NCI-H2081 treated with DMSO at 0.1 percent for 48 hours (cell line): Measurements from ENCODE around the gene ATP6V0D1.
"Not testable (repeated sequence)": the region's sequence is repeated elsewhere in the genome, so short reads cannot be mapped to it uniquely, and the experiment has no call there.

ENCODE experiments used
- DNase-seq: peaks from one replicate; lab custom pipeline; 2025; lab: John Stamatoyannopoulos, UW

The ATP6V0D1 gene

DNA sequence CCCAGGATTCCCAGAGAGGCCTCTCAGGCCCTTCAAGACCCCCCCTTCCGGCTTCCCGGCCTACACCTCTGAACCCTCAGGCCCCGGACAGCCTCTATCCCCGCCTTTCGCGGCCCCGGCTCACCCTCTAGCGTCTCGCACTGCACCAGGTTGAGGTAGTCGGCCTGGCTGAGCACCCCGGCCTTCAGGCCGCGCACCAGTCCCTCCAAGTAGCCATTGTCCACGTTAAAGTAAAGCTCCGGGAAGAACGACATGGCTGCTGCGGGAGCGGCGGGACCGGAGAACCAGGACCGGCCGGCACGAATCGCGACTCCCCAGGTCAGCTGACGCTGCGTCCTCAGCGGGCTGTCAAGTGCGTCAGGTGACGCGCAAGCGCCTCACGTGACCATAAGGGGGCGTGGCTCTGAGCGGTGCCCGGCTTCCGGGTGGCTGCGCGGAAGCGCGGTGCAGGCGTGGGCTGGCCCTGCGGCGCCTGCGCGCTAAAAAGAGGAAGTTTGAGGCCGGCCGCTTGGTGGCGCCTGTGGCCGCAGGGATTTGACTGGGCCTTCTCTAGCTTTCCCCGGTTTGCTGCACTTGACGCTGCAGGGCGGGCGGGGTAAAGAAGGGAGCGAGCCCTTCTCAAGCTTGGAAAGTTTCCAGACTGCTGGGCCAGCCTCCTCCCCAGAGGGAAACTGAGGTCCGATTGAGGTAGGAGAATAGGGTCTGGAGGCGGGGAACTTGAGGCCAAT, at the start of gene ATP6V0D1:
TSS of gene ATP6V0D1 (minus strand) at position 325 of the 728 bp plus-strand sequence. CDS start at position 254, 71 bp downstream.
- DNase-seq, result peak; percentile 77

DNA sequence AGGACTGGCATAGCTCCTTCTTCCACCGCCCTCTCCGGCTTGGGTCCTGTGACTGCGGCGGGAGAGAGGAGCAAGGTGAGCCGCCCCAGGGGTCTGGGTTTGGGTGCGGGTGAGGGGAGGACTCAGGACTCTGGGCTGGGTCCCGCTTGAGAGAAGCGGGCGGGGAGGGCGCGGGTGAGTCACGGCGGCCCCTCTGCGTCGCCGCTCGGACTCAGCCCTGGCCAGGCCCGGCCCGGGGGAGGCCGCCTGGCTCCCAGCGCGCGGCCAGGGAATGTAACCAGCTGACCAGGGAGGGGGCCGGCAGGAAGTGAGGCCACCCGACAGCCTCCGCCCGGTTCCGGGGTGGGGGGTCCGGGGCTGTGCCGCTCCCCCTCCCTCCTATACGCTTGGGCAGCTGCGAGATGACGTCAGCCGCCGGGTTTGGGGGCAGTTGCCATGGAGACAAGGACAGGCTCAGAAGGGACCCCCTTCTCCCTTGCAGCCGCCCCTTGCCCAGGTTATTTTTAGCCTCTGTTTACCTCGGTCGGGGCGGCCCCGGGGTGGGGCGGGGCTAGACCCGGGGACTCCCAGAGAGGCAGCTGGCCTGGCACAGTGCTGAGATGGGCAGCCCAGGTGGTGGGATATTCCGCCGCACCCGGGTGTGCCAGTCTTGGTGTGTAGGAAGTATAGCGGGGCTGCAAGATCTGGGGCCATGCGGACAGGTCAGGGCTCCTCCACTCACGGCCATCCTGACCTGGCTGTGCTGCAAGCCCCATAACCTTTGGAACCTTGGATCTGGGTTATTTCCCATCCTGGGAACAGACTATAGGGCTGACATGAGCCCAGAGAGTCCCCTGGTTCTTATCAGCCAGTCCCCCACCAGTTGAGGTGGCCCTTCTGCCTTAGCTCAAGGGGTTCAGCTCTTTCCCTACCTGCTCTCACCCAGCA, 49.3 kb upstream of the ATP6V0D1 start:
- no peak for DNase-seq

DNA sequence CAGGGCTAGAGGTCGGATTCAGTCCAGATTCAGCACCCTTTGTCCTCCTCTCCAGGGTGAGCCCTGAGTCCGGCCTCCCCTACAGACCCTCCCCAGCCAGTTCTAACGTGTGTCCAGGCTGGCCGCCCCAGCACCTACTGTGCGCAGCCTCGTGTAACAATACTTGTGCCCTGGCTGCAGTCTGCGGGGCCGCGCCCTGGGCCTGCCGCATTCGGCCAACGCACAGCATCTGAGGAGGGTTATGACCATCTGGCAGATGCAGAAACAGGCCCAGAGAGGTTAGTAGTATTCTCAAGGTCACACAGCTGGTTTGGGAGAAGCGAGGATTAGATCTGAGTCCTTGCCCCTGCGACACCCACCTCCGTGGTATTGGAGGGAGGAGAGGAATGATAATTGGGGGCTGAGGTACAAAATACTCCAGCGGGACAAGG, 48.6 kb upstream of the ATP6V0D1 start:
- no peak for DNase-seq

DNA sequence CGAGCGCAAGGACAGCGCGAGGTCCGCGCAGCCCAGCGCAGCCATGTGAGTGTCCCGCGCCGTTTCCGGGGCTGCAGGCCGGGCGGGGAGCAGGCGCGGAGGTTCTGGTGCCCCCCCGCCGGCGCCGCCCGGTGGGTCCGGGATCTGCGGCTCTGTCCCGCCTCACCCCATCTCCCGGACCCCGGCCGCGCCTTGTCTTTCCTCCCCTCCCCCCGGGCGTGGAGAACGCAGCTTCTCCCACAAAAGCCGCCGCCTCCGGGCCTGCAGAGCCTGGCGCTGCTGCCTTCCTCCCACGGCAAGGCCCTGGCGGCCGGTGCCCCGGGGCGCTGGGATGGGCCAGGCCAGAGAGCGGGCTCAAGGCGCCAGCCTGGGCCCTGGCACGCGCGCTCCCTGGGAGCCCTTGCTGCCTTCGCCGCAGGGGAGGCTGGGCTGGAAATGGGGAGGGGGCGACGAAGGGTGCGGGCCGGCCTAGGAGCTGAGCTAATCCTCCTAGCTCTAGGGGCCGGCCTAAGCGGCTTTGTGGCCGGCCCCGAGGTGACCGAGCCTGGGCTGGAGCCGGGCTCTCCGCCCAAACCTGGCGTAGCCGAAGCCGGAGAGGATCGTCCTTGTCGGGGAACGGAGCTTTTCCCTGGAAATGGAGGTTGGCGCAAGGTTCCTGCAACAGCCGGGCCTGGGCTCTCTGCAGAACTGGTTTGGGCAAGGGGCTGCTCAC, 48.1 kb upstream of the ATP6V0D1 start:
- no peak for DNase-seq

DNA sequence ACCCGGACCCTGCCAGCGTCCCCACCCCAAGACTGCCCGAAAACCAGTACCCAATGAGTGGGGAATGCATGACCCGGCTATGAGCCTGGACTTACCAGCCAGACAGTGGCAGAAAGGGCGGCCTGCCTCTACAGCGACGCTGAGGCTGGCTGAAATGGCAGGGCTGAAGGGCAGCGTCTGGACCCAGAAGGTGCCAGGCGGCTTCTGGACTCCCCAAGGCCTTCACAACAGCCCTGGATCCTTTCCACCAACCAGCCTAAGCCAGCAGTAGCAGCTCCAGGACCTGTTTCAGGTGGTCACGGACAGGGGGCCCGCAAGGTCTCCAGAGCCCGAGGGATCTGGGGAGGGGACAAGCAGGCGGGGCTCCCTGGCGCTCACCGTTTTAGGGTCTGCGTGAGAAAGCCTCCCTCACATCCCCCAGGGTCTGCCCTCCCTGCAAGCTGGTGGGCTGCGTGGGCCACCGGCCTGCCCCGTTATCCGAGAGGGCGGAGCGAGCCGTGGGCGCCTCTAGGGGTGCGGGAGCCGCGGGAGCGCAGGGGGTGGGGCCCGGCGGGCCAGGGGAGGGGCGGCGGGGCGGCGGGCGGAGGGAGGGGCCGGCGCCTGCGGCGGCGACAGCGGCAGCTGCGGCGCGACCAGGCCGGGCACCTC, 47.4 kb upstream of the ATP6V0D1 start, which contains the start of gene RIPOR1:
TSS of gene RIPOR1 (plus strand) at position 608 of the 648 bp plus-strand sequence. CDS start 9,618 bp downstream, outside the sequence.
- DNase-seq, result no peak

DNA sequence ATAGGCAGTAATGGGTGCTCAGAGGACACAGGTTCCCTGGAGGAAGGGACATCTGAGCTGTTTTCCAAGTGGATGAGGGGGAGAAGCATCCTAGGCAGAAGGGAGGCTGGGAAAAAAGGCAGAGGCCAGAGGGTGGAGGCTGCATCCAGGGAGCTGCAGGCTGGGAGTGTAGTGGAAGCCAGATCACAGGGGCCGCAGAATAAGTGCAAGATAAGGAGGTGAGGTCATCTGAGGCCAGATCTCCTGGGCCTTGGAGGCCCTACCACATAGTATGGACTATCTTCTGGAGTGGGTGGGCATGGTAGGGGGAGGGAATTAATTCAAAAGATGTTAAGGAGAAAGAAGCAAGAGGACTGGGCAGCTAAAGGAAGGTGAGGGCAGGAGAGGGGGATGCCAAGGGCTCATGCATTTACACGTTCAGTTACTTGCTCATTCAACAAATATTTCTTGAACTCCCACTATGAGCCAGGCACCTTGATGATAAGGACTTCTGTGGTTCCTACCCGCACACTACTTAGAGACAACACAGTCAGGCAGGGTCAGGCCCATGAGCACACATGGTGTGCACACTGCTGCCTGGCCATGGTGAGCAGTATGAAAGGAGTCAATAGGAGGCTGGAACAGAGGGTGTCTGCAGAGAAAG, 45.3 kb upstream of the ATP6V0D1 start:
- DNase-seq, result no peak

DNA sequence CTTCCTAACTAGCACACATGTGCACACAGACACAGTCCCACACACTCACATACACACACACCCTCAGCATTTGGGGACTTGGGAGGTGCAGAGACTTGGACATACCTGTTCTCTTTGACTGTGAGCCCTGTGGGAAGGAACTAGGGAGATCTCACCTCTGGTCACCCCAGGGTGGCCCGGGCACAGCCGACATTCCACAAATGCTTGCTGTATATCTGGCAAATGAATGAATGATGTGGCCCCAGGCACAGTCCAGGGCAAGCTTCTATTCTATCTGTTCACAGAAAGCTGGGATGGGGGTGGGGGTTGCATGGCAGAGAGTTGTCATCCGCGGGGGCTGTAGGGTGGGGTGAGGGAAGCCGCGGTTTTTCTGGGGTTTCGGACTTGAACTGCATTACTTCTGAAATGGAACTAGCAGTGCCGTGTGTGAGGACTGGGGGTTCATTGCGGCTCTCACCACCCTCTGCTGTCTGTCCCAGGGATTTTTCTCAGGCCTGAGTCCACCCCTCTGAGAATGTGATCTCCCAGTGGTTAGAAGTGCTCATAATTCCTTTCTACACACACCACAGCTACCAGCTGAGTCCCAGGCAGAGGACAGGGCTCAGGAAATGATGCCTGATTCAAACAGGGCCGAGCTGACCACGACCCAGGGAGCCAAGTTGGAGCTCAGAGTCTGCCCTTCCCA, 44.4 kb upstream of the ATP6V0D1 start:
- DNase-seq, result no peak

DNA sequence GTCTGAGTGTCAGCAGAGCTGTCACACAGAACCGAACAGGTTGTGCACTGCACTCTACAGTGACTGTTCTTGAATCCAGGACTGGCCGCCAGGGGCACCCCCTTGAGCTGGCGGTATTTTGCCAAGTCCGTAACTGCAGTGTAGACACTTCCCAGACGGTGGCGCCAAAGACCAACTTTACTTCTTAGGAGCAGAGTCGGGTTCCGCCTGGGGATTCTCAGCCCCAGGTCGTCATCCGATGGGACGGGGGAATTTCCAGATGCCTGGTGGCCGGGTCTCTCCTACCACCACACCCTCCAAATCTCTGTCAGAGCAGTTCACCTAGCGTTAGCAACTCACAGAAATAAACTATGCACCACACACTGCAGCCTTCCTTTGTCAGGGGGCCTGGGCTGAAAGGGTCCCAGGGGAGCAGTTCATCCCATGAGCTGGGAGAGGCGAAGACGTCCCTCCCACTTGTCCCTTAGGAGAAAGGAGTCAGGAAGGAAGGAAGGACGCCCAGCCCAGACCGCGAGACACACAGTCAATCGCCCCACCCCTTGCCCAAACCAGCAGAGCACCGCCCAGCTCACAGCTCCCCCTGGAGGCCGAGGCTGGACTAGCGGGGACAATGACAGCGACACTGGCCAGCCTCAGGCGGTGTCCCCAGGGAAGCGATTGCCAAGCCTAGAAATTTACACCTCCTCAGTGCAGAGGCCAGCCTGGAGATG, 40.3 kb upstream of the ATP6V0D1 start:
- peak; percentile 38 for DNase-seq

DNA sequence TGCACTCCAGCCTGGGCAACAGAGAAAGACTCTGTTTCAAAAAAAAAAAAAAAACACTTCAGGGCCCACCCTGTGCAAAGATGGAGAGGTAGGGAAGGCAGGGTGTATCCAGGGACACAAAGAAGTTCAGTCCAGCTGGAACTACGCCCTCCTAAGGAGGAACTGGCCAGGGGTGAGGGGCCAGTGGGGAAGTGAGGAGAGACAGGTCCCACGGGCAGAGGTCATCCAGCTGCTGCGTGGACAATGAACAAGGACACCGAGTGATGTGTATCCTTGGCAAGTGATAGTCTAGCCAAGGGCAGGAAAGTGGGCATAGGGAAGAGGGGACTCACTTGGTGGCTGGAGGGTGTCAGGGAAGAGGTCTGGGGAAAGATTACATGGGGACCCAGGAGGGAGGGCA, 38.3 kb upstream of the ATP6V0D1 start:
- DNase-seq, result no peak

DNA sequence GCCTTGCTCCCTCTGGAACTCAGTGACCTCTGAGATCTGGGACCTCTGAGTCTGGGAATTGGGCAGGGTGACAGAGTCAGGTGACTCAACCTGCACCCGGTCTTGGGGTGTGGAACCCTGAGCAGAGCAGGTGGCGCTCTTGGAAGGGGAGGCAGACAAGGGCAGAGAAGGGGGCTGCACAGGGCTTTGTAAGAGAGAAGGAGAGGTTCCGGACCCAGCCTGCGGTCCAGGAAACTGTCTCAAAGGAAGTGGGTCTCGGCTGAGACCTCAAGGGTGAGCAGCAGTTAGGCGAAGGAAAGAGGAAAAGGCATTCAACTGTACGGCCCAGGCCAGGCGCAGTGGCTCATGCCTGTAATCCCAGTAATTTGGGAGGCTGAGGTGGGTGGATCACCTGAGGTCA, 37.7 kb upstream of the ATP6V0D1 start:
- no peak for DNase-seq

DNA sequence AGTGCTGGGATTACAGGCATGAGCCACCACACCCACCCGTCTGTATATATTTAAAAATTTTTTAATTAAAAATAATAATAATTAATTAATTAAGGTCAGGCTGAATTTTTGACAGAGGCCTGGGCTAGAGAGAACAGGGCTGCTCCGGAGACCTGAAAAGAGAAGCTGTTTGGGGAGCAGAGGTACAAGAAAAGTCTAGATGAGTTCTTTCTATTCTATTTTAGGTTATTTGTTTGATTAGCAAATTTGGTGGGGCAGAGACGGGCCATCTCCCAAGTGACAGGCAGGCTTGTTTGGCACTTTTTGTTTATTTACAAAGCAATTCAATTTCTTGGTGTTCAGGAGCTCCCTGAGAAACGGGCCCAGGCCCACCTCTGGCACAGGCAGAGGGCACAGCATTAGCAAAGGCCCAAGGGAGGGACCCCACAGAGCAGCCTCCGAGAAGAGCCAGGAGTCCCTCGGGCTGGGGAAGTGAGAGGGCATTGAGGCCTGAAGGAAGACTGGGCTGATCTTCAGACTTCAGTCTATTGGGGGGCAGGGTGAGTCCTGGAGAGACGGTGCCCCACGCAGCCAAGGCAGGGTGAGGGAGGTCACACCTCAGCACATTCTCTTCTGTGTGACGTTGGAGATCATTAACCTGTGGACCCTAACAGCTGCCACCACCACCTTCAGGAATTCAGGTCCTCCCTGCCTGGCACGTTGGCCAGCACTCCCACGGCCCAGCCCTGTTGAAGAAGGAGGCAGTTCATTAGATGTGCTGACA, 36.9 kb upstream of the ATP6V0D1 start:
- no peak for DNase-seq

DNA sequence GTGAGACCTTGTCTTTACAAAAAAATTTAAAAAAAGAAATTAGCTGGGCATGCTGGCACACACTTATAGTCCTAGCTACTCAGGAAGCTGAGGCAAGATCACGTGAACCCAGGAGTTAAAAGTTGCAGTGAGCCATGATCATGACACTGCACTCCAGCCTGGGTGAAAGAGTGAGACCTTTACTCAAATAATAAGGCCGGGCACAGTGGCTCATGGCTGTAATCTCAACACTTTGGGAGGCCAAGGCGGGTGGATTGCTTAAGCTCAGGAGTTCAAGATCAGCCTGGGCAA, 36.1 kb upstream of the ATP6V0D1 start:
- no peak for DNase-seq

DNA sequence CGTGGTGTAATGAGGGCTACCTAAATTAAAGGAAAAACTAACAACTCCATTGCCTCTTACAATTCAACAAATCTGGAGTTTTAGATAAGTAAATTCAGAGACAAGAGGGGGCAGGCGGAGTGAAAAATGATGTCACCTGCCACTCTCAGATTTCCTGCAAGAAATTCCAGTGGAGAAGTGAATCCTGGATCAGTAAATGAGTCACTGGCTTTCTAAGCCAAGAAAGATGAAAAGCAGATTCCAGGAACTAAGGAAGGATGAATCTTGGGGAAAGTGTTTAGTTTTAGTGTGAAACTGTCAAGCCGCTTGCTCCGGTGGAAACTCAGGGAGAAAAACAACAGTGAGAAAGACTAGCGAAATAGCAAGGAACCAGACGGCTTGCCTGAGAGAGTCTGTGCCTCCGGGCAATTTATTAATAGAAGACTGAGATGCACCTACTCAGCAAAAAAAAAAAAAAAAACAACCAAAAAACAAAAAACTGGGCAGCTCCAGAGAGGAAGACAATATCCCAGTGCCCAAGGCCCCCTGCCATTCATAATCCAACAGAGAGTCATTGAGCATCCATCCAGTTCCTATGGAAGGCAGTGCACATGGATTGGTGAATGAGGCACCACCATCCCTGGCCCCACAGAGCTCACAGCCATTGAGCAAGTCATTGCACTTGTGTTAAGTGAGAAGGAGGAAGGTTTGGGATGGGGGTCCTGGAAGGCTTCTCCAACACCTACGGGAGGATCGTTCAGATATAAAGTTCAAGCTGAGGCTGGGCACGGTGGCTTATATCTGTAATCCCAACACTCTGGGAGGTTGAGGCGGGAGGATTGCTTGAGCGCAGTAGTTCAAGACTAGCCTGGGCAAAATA, 35.6 kb upstream of the ATP6V0D1 start:
- DNase-seq, result no peak

DNA sequence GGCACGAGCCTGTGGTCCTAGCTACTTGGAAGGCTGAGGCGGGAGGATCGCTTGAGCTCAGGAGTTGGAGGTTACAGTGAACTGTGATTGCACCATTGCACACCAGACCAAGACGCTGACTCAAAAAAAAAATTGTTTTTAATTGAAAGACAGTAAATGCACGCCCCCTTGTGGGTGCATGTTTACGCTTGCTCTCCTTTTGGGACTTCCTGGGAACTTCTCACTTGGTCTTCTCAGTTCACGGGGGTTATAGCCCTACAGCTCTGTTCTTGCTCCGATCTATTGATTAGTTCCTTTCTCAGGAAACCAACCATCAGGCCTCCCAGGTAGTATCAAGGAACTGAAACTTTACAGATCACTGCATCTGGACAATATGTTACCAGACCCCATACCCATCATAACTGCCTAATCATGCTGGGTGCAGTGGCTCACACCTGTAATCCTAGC, 33.4 kb upstream of the ATP6V0D1 start:
- no peak for DNase-seq

DNA sequence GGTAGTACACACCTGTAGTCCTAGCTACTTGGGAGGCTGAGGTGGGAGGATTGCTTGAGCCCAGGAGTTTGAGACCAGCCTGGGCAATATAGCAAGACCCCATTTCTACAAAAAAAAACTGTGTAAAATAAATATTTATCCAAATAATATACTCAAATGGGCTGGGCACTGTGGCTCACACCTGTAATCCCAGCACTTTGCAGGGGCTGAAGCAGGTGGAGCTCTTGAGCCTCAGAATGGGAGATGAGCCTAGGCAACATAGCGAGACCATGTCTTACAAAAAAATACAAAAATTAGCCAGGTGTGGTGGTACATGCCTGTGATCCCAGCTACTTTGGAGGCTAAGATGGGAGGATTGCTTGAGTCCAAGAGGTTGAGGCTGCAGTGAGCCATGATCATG, 32.9 kb upstream of the ATP6V0D1 start:
- not testable (repeated sequence) for DNase-seq

DNA sequence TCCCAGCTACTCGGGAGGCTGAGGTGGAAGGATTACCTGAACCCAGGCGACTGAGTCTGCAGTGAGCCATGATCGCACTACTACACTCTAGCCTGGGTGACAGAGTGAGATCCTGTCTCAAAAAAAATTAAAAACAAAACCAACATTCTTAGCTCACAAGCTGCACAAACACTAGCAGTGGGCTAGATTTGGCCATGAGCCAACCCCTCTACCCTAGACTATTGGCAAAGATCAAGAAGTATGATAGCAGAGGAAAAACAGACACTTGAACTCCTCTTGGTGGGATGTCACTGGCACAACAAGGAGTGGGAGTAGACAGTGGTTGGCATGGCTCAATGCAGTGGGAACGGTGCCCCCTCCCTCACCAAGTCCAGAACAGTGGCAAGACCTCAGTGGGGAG, 28.1 kb upstream of the ATP6V0D1 start:
- no peak for DNase-seq

DNA sequence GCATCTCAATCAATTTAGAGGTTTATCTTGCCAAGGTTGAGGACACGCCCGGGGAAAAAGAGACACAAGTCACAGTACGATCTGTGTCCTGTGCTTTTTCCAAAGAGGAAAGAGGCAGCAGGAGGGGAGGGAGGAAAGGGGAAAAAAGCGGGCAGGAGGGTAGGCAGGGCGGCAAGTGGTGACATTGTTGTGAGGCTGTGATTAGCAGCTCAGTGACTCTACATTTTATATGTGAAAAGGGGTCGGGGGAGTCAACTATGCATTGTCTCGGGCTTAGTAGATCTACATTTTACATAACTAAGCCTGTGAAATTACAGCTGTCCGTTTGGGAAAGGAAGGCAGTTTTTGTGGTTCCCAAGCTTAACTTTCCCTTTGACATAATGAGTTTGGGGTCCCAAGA, 25.5 kb upstream of the ATP6V0D1 start:
- no peak for DNase-seq
